Pulmonary artery endothelial cell (primary cell): Measurements from ENCODE around the gene WDR4. TPM values are rescaled to one million over a fixed set of nuclear protein-coding genes. Genes with fewer than 3 reads are reported as not detected.
"Not testable (repeated sequence)": the region's sequence is repeated elsewhere in the genome, so short reads cannot be mapped to it uniquely, and the experiment has no call there.

Experiments used
- DNase-seq: peaks from one replicate; pipeline ENCODE4 v3.0.0-alpha.2; 2011; ENCODE audit warnings: low read depth, low spot score
- total RNA-seq: library from RNA; depleted of rRNA; stranded (reverse); fragments of >200 nt; gene quantifications from 2 replicates; pipeline ENCODE4 v1.2.3, GENCODE V29; 2014

Gene WDR4
- total RNA-seq, 1 donor from 2014 or later, result 13.8 TPM

GRCh38 chr21:42819861-42820615 is 59.3 kb downstream of the WDR4 start:
- no peak for DNase-seq

GRCh38 chr21:42818328-42818749 is 61.0 kb downstream of the WDR4 start:
- DNase-seq, result no peak

GRCh38 chr21:42815217-42815616 is 64.1 kb downstream of the WDR4 start:
- no peak for DNase-seq

GRCh38 chr21:42812528-42813241 is 66.7 kb downstream of the WDR4 start:
- DNase-seq, result not testable (repeated sequence)

GRCh38 chr21:42811960-42812359 is 67.4 kb downstream of the WDR4 start:
- no peak for DNase-seq

- DNase-seq, result no peak
Observed at GRCh38 chr21:42809577-42810475, 69.5 kb downstream of the WDR4 start.

GRCh38 chr21:42809171-42809570 is 70.2 kb downstream of the WDR4 start:
- no peak for DNase-seq

- DNase-seq, result no peak
Observed at GRCh38 chr21:42807938-42808613, 71.3 kb downstream of the WDR4 start.

GRCh38 chr21:42807293-42807895 is 71.9 kb downstream of the WDR4 start:
- not testable (repeated sequence) for DNase-seq

- no peak for DNase-seq
Observed at GRCh38 chr21:42806509-42807140, 72.7 kb downstream of the WDR4 start.

GRCh38 chr21:42801616-42802015 is 77.7 kb downstream of the WDR4 start:
- not testable (repeated sequence) for DNase-seq

- no peak for DNase-seq
Observed at GRCh38 chr21:42799948-42800347, 79.4 kb downstream of the WDR4 start.

GRCh38 chr21:42799516-42799915 is 79.8 kb downstream of the WDR4 start:
- no peak for DNase-seq

Other genes with a start within 250 kb of the WDR4 start
- gene PDE9A, start 225.9 kb downstream of the WDR4 start, total RNA-seq, result 0.13 TPM in 1 of 2 replicates, not detected in the other
- 43.7 and 49.1 TPM in 2 replicates for gene NDUFV3, start 13.8 kb upstream of the WDR4 start, total RNA-seq
- not detected in 2 replicates for gene ERVH48-1, start 46.1 kb upstream of the WDR4 start, total RNA-seq
- gene PKNOX1, start 95.0 kb upstream of the WDR4 start, total RNA-seq, result 20.9 and 45.4 TPM in 2 replicates
- gene CBS, start 196.3 kb upstream of the WDR4 start, total RNA-seq, result 53.9 and 82.4 TPM in 2 replicates
- gene U2AF1, start 228.0 kb upstream of the WDR4 start, total RNA-seq, result 52.6 and 56.7 TPM in 2 replicates